ENCODE results near the gene PRR35.

The PRR35 gene

DNA sequence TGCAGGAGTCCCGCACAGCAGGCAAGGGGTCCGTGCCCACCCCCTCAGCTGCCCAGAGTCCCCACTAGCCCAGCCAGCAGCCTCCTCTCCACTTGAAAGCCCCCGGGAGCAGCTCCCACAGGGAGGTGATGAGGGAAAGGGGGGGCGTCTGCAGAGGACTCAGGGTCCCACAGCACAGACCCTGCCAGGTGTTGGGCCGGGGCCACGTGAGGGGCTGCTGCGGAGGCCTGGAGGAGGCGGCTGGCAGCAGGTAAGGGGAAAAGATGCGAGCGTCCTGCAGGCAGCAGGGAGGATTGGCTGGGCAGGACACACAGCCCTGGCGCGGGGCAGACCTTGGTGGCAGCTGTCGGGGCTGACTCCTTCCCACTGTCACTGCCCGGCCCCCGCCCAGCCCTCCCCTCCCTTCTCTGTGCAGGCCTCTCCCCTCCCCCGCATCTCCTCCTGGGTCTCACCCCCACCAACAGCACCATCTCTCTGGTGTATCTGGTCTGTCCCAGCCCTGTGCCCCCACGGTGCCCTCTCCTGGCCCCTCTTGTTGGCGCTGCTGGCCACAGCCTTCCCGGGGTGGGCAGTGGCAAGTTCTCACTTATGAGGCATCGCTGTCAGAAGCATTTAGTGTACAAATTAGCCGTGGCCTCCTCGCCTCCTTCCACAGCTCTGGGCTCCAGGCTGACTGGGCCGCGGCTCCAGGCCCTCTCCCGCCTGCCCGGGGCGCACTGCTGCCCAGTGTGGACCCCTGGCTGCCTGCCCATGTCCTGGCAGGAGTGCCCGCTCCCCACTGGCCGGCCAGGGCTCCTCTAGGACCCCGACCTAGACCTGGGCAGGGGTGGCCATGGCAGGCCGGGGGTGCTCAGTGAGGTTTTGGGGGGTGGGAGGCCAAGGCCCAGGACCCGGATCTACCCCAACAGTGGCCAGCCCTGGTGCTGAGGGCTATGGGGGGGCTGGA lies 4.4 kb upstream of the PRR35 start:
- H3K4me3 ChIP-seq (replicated peaks; ENCODE audit: low read depth, low read length) = no peak overlapping the region
- TF ChIP-seq, protein P1, sequence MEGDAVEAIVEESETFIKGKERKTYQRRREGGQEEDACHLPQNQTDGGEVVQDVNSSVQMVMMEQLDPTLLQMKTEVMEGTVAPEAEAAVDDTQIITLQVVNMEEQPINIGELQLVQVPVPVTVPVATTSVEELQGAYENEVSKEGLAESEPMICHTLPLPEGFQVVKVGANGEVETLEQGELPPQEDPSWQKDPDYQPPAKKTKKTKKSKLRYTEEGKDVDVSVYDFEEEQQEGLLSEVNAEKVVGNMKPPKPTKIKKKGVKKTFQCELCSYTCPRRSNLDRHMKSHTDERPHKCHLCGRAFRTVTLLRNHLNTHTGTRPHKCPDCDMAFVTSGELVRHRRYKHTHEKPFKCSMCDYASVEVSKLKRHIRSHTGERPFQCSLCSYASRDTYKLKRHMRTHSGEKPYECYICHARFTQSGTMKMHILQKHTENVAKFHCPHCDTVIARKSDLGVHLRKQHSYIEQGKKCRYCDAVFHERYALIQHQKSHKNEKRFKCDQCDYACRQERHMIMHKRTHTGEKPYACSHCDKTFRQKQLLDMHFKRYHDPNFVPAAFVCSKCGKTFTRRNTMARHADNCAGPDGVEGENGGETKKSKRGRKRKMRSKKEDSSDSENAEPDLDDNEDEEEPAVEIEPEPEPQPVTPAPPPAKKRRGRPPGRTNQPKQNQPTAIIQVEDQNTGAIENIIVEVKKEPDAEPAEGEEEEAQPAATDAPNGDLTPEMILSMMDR (IDR thresholded peaks at IDR 0.05; ENCODE audit: low read depth, low read length, missing control alignments) = no peak
- DNase-seq (ENCODE audit: extremely low read depth, low read depth) = no peak

DNA sequence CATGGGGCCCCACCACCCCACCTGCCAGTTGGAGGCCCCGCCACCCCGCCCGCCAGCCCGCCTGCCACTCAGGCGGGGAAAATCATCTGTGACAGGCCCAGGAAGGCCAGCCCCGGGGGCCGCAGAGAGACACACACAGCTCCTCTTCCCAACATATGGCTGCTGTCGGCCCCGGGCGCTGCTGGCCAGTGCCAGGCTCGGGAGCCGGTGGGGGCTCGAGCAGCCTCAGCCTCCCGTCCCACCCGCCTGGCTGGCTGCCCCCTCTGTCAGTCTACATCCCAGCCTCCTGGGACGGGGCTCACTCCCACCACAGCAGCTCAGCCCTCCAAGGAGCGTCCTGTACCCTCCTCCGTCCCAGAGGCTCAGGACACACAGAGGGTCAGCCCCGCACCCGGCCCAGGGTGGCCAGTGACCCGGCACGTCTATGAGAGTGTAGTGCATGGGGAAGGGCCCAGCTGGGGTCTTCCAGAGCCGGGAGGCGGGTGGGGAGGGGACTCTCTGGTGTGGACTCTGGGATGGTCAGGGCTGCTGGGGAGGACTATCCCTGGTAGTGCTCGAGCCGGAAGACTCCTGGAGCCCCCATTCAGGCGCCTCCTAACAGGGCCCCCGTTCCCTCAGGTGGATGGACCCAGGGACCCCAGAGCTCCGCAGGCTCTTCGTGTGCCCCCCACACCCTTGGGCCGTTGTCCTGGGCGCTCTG lies 3.6 kb upstream of the PRR35 start:
- no peak for DNase-seq (ENCODE audit: extremely low read depth, low read depth)
- TF ChIP-seq, protein P1 (IDR thresholded peaks at IDR 0.05; ENCODE audit: low read depth, low read length, missing control alignments) = no peak
- no peak overlapping the region for H3K4me3 ChIP-seq (replicated peaks; ENCODE audit: low read depth, low read length)

DNA sequence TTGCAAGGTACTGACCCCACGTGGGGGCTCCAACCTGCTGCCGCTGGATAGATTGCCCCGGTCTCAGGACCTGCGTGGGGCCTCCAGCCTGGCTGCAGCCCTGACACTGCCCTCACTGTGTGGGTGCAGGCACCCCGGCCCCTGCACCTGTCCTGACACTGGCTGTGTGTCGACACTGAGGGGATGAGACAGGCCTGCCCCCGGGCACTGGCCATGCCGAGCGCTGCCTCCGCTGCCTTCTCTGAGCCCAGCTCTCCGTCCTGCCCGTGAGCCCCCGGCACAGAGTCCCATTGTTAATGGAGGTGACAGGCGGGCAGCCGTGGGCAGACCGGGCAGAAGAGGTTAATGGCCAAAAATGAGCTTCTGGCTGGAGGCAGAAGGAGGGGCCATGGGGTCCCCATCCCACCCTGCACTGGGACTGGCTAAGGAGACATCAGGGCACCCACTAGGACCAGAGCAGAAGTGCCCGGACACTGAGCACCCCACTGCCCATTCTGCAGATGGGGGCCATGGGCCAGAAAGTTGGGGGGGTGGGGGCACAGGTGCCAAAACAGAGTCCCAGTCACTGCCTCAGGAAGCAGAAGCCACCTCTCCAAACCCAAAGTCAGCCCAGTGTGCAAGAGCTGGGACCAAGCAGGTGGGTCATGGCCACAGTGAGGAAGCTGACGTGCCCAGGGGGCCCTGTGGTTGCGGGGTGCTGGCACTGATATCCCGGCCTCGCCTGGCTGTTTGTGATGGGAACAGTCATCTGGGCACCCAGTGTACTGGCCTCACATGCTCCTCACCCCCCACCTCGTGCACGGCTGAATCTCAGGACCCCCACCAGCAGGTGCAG lies 2.5 kb upstream of the PRR35 start:
- TF ChIP-seq, protein P1 (IDR thresholded peaks at IDR 0.05; ENCODE audit: low read depth, low read length, missing control alignments) = no peak
- no peak for DNase-seq (ENCODE audit: extremely low read depth, low read depth)
- no peak overlapping the region for H3K4me3 ChIP-seq (replicated peaks; ENCODE audit: low read depth, low read length)

DNA sequence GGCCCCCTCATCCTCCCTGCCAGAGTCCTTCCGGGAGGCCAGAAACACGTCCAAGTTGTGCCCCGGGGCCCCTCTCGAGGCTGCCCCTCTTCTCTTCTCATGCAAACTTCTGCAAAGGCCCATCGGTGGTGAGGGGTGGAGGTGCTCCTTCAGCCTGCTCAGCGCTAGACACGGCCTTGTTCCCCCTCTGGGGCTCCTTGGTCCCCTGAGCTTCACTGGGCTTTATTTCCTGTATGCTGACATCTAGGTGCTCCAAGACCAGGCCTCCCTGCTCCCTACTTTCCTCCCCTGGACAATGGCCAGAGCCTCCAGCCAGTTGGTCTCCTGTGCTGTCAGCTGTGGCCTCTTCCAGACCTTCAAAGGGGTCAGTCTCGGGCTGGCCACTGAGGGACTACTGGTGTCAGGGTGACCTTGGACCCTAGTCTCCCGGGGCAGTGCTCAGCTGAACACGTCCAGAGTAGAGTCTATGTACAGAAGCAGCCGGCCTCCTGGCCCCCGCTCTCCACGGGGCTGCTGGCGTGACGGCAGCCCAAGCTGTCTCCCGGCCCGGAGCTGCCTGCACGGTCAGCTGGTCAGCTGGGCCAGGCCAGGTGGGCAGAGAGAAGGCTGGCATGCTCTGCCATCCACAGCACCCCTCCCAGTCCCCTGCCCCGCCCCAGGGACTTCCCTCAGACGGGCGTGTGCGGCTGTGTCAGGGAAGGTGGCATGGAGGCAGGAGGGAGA lies 1.7 kb upstream of the PRR35 start:
- TF ChIP-seq, protein P1 (IDR thresholded peaks at IDR 0.05; ENCODE audit: low read depth, low read length, missing control alignments) = no peak
- H3K4me3 ChIP-seq (replicated peaks; ENCODE audit: low read depth, low read length) = no peak overlapping the region
- no peak for DNase-seq (ENCODE audit: extremely low read depth, low read depth)

DNA sequence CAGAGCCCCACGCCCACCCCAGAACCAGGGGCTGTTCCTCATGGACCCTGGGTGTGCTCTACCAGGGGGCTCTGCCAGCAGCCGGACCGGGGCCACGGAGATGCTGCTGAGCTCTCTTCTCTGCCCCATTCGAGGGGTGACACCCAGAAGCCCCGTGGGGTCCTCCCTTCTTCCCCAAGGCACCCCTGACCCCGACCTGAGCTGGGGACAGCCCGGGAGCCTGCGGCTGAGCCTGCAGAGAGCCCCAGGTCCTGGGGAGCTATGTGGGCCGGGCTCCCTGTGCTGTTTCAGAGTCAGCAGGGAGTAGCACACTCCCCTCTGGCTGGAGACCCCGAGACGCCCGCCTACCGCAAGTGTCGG lies 1.2 kb upstream of the PRR35 start:
- no peak overlapping the region for H3K4me3 ChIP-seq (replicated peaks; ENCODE audit: low read depth, low read length)
- DNase-seq (ENCODE audit: extremely low read depth, low read depth) = no peak
- TF ChIP-seq, protein P1 (IDR thresholded peaks at IDR 0.05; ENCODE audit: low read depth, low read length, missing control alignments) = no peak
